ENCODE measurements around the gene ARMH1.

GRCh38 chr1:44672961-44673674, 1.4 kb upstream of the ARMH1 start:
- TF ChIP-seq CTCF (IDR thresholded peaks at IDR 0.05; ENCODE audit: low read length) (no peak), EZH2 (optimal IDR thresholded peaks at IDR 0.05; ENCODE audit: low read depth, low read length) (no peak), EZH2phosphoT487 (IDR thresholded peaks at IDR 0.05; ENCODE audit: low read length) (no peak)
